ENCODE measurements around the gene C7. TPM values are rescaled to one million over a fixed set of nuclear protein-coding genes. Genes with fewer than 3 reads are reported as not detected.

C7 gene
- total and polyA plus RNA-seq, 2 of the 13 experiments (the other 11 are each of a cell fraction or from before 2014, with no cell fraction given), result 1.7 to 3.5 TPM

DNA sequence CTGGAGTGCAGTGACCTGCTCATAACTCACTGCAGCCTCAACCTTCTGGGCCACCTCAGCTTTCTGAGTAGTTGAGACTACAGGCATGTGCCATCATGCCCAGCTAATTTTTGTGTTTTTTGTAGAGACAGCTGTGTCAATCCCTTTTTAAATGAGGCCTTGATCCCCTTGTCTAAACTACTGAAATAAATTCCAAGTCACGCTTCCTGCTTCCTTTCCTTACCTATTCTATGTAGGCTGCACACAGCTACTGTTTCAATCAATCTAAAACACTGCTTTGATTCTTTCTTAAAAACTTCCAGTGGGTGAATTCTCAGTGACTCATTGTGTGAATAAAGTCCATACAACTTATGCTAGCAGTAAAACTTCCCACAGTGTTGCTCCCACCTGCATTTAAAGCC lies 2.9 kb upstream of the C7 start (continued):
- TF ChIP-seq, protein P1, sequence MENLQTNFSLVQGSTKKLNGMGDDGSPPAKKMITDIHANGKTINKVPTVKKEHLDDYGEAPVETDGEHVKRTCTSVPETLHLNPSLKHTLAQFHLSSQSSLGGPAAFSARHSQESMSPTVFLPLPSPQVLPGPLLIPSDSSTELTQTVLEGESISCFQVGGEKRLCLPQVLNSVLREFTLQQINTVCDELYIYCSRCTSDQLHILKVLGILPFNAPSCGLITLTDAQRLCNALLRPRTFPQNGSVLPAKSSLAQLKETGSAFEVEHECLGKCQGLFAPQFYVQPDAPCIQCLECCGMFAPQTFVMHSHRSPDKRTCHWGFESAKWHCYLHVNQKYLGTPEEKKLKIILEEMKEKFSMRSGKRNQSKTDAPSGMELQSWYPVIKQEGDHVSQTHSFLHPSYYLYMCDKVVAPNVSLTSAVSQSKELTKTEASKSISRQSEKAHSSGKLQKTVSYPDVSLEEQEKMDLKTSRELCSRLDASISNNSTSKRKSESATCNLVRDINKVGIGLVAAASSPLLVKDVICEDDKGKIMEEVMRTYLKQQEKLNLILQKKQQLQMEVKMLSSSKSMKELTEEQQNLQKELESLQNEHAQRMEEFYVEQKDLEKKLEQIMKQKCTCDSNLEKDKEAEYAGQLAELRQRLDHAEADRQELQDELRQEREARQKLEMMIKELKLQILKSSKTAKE (CRISPR knock-in tag; IDR thresholded peaks at IDR 0.05; ENCODE audit: borderline replicate concordance), result no peak
- TF ChIP-seq ZNF775 (CRISPR knock-in tag; IDR thresholded peaks at IDR 0.05; ENCODE audit: borderline replicate concordance), result no peak
- TF ChIP-seq, protein P2, sequence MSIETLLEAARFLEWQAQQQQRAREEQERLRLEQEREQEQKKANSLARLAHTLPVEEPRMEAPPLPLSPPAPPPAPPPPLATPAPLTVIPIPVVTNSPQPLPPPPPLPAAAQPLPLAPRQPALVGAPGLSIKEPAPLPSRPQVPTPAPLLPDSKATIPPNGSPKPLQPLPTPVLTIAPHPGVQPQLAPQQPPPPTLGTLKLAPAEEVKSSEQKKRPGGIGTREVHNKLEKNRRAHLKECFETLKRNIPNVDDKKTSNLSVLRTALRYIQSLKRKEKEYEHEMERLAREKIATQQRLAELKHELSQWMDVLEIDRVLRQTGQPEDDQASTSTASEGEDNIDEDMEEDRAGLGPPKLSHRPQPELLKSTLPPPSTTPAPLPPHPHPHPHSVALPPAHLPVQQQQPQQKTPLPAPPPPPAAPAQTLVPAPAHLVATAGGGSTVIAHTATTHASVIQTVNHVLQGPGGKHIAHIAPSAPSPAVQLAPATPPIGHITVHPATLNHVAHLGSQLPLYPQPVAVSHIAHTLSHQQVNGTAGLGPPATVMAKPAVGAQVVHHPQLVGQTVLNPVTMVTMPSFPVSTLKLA (IDR thresholded peaks at IDR 0.05), result no peak
- TF ChIP-seq, protein P3, sequence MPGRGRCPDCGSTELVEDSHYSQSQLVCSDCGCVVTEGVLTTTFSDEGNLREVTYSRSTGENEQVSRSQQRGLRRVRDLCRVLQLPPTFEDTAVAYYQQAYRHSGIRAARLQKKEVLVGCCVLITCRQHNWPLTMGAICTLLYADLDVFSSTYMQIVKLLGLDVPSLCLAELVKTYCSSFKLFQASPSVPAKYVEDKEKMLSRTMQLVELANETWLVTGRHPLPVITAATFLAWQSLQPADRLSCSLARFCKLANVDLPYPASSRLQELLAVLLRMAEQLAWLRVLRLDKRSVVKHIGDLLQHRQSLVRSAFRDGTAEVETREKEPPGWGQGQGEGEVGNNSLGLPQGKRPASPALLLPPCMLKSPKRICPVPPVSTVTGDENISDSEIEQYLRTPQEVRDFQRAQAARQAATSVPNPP (CRISPR knock-in tag; IDR thresholded peaks at IDR 0.05), result no peak
- TF ChIP-seq, protein P4, sequence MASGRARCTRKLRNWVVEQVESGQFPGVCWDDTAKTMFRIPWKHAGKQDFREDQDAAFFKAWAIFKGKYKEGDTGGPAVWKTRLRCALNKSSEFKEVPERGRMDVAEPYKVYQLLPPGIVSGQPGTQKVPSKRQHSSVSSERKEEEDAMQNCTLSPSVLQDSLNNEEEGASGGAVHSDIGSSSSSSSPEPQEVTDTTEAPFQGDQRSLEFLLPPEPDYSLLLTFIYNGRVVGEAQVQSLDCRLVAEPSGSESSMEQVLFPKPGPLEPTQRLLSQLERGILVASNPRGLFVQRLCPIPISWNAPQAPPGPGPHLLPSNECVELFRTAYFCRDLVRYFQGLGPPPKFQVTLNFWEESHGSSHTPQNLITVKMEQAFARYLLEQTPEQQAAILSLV (CRISPR knock-in tag; IDR thresholded peaks at IDR 0.05; ENCODE audit: borderline replicate concordance), result no peak
- no peak for TF ChIP-seq SMARCC2 (IDR thresholded peaks at IDR 0.05)

DNA sequence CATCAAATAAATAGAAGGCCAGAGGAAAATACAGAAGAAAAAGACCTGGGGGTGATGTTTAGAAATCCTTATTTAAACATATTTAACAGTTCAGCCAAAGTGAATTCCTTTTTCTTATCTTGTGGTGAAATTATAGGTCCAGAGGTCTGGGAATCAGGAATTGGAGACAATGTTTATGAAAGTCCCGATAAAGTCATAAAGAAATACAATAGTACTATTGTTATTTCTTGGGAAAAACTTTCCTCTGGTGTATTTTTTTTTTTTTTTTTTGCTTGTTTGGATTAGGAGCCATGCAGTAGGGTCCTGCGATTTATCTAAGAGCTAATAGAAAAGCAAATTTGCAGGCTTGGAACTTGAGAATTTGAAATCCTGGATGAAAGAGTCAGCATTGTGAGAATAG lies 426 bp downstream of the C7 start:
- H3K9ac ChIP-seq (ENCODE audit: insufficient read depth, low read depth, low read length), result no peak overlapping the region
- POLR2A ChIA-PET, result no interaction called here
- 1% methylated on average over 2 of the region's 2 CpGs for WGBS (ENCODE audit: low lambda C conversion rate)
- no peaks in the 10 kb centered on the region for H3K36me3 ChIP-seq (replicated peaks in 1 of 2; ENCODE audit: control insufficient read depth in 1 of 2, insufficient read depth in 2 of 2, low read length in 2 of 2)
- intact Hi-C loops (cut with micrococcal nuclease; ENCODE audit: unreplicated experiment), result loop anchor here (1.0 kb wide), 2 partner anchors 82 to 729 kb away; no protein-coding TSS in a partner anchor
- H2AFZ ChIP-seq (ENCODE audit: low read length), result peak overlapping the region; percentile 11
- no peaks in the 10 kb centered on the region for H3K9me3 ChIP-seq (ENCODE audit: low read length)
- no peak overlapping the region for H3K27ac ChIP-seq (ENCODE audit: extremely low read length, insufficient read depth, low read length)
- peak; percentile 64 for DNase-seq (ENCODE audit: low spot score)
- H3K79me2 ChIP-seq (ENCODE audit: insufficient read depth, low read length), result no peaks in the 10 kb centered on the region
- in situ Hi-C loops (cut with HindIII; ENCODE audit: extremely low pct_ligation_motif_present, low pct_unique_long_range_greater_than_20kb), result no loop called here
- H3K4me3 ChIP-seq (replicated peaks in 1 of 3; ENCODE audit: insufficient read depth in 1 of 3, low read depth in 2 of 3, low read length in 3 of 3), result peak overlapping the region in 1 of 3 experiments; percentile 25; a peak in 1 of 6 replicates
- H3K4me1 ChIP-seq (ENCODE audit: insufficient read depth, low read length), result peaks cover 41% of the 10 kb centered on the region
- no peaks in the 10 kb centered on the region for H3K27me3 ChIP-seq (ENCODE audit: control insufficient read depth in 1 of 2, insufficient read depth in 2 of 2, low read length in 2 of 2)
- H3K4me2 ChIP-seq (ENCODE audit: low read depth, low read length), result peak overlapping the region; percentile 47
- no peak for FAIRE-seq
- H4K20me1 ChIP-seq (ENCODE audit: insufficient read depth, low read length), result no peaks in the 10 kb centered on the region
- CTCF ChIA-PET (ENCODE audit: low intra/inter-chr PET ratio, low total read pairs), result no interaction called here
- ATAC-seq, result peak; percentile 25; the same call in 2 of the 3 replicates
- no TSS peak for BruUV-seq (replicated peaks)
- TF ChIP-seq CREM (IDR thresholded peaks at IDR 0.05) (0 out of 2 replicates have a peak, but pooled peaks have one; percentile 16), CREM (CRISPR knock-in tag; IDR thresholded peaks at IDR 0.05) (no peak)
- TF ChIP-seq, protein P5, sequence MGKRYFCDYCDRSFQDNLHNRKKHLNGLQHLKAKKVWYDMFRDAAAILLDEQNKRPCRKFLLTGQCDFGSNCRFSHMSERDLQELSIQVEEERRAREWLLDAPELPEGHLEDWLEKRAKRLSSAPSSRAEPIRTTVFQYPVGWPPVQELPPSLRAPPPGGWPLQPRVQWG (CRISPR knock-in tag; IDR thresholded peaks at IDR 0.05; ENCODE audit: borderline replicate concordance, low read depth), result no peak
- TF ChIP-seq, protein P6, sequence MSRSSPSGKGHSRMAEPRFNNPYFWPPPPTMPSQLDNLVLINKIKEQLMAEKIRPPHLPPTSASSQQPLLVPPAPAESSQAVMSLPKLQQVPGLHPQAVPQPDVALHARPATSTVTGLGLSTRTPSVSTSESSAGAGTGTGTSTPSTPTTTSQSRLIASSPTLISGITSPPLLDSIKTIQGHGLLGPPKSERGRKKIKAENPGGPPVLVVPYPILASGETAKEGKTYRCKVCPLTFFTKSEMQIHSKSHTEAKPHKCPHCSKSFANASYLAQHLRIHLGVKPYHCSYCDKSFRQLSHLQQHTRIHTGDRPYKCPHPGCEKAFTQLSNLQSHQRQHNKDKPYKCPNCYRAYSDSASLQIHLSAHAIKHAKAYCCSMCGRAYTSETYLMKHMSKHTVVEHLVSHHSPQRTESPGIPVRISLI (CRISPR knock-in tag; IDR thresholded peaks at IDR 0.05; ENCODE audit: borderline replicate concordance), result 0 out of 2 replicates have a peak, but pooled peaks have one; percentile 67
